BLaER1 (cell line): ENCODE results near the gene DNAJC22.

Source experiments
- H3K27ac ChIP-seq: shearing (Covaris generic); formaldehyde crosslinking; 2 replicates; pipeline ENCODE4 v1.8.1; 2022
- H3K27me3 ChIP-seq: shearing (Covaris generic); formaldehyde crosslinking; 2 replicates; pipeline ENCODE4 v1.8.1; 2022
- H3K36me3 ChIP-seq: shearing (Covaris generic); formaldehyde crosslinking; 2 replicates; pipeline ENCODE4 v1.8.1; 2022
- H3K4me1 ChIP-seq: shearing (Covaris generic); formaldehyde crosslinking; 2 replicates; pipeline ENCODE4 v1.8.1; 2022
- H3K4me2 ChIP-seq: shearing (Covaris generic); formaldehyde crosslinking; 2 replicates; pipeline ENCODE4 v1.8.1; 2022
- H3K4me3 ChIP-seq: shearing (Covaris generic); formaldehyde crosslinking; 2 replicates; pipeline ENCODE4 v1.8.1; 2022
- H3K9ac ChIP-seq: shearing (Covaris generic); formaldehyde crosslinking; 2 replicates; pipeline ENCODE4 v1.8.1; 2022
- H3K9me3 ChIP-seq: shearing (Covaris generic); formaldehyde crosslinking; 2 replicates; pipeline ENCODE4 v1.8.1; 2022
- H4K20me1 ChIP-seq: shearing (Covaris generic); formaldehyde crosslinking; 2 replicates; pipeline ENCODE4 v1.8.1; 2022
- Cebpa-rat ChIP-seq: shearing (Covaris generic); IDR thresholded peaks from 2 replicates; pipeline ENCODE4 v1.8.1; 2022

DNAJC22 gene

DNA sequence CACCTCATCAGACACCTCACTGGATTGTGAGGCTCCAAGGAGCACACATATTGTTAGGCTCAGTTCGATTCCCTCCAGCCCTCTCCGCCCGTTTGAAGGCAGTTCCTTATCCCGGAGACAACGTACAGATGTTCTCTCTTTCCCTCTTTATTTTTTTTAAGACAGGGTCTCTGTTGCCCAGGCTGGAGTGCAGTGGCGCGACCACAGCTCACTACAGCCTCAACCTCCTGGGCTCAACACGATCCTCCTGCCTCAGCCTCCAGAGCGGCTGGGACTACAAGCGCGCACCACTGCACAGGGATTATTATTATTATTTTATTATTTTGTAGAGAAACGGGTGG lies 24.4 kb upstream of the DNAJC22 start:
- Histone ChIP-seq H3K27me3 (no peaks in the 10 kb centered on the region), H3K27ac (peak overlapping the region; percentile 81), H3K9ac (peak overlapping the region; percentile 84), H3K4me1 (peaks cover 25% of the 10 kb centered on the region), H3K4me2 (peak overlapping the region; percentile 74), H4K20me1 (no peaks in the 10 kb centered on the region), H3K9me3 (no peaks in the 10 kb centered on the region), H3K36me3 (peaks cover 30% of the 10 kb centered on the region), H3K4me3 (peak overlapping the region; percentile 84)
- TF ChIP-seq Cebpa-rat = no peak

DNA sequence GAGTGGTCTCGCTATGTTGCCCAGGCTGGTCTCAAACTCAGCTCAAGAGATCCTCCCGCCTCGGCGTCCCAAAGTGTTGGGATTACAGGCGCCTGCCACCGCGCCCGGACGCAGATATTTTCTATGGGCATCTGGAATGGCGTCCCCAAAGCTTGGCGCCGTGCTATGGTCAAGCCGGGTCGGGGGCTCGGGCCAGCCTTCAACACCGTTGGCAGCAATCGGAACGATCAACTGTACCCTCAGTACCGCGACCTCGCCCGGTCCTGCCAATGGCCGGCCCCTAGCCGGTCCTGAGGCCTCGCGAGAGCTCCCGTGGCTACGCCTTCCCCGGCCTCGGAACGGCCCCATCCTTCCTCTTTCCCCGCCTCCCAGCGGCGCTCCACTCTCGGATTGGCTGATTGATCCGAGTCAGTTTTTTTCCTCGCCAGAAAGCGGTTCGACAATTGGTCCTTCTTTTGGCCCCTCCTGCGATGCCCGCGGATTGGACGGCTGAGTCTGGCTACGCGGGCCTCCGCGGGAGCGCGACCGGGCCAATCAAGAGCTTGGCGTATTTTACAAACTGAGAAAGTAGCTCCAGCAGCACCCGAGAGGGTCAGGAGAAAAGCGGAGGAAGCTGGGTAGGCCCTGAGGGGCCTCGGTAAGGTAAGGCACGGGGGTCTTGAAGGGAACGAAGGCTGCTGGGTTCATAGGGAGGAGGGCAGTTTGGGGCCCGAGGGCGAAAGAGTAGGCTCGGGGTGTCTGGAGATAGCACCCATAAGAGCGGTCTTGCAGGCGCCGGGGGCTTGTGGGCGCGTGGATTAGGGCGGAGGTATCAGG lies 23.8 kb upstream of the DNAJC22 start, which contains the start of gene TROAP:
Gene TROAP (plus strand): TSS at position 548 of the 816 bp plus-strand sequence. CDS start 354 bp downstream, outside the sequence.
- H3K27ac ChIP-seq = peak within 1 kb of the TSS; percentile 89

DNA sequence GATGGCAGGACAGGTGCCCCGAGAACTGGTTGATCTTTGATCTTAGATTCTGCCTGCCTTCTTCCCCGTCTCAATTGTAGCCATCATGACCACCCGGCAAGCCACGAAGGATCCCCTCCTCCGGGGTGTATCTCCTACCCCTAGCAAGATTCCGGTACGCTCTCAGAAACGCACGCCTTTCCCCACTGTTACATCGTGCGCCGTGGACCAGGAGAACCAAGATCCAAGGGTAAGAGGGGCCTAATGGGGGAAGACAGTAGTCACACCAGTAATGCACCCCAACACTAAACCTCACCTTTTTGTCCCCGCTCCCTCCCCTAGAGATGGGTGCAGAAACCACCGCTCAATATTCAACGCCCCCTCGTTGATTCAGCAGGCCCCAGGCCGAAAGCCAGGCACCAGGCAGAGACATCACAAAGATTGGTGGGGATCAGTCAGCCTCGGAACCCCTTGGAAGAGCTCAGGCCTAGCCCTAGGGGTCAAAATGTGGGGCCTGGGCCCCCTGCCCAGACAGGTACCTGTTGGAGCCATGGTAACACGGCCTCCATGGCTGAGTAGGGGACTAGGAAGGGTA lies 23.1 kb upstream of the DNAJC22 start:
- Histone ChIP-seq H3K27me3 (no peaks in the 10 kb centered on the region), H3K4me3 (peak overlapping the region; percentile 84), H3K9ac (peak overlapping the region; percentile 92), H3K27ac (peak overlapping the region; percentile 89), H3K4me2 (peak overlapping the region; percentile 99), H3K9me3 (no peaks in the 10 kb centered on the region), H4K20me1 (no peaks in the 10 kb centered on the region), H3K4me1 (peaks cover 25% of the 10 kb centered on the region), H3K36me3 (peaks cover 42% of the 10 kb centered on the region)
- TF ChIP-seq Cebpa-rat = no peak

More for the DNA sequence above, 23.8 kb upstream of the DNAJC22 start, which contains the start of gene TROAP:
- Histone ChIP-seq H3K36me3 (peaks cover 35% of the 10 kb centered on the region), H4K20me1 (no peaks in the 10 kb centered on the region), H3K4me1 (peaks cover 25% of the 10 kb centered on the region), H3K27me3 (no peaks in the 10 kb centered on the region), H3K9me3 (no peaks in the 10 kb centered on the region), H3K9ac (peak within 1 kb of the TSS; percentile 92), H3K4me2 (peak within 1 kb of the TSS; percentile 99), H3K4me3 (peak within 1 kb of the TSS; percentile 84)
- TF ChIP-seq Cebpa-rat = no peak

DNA sequence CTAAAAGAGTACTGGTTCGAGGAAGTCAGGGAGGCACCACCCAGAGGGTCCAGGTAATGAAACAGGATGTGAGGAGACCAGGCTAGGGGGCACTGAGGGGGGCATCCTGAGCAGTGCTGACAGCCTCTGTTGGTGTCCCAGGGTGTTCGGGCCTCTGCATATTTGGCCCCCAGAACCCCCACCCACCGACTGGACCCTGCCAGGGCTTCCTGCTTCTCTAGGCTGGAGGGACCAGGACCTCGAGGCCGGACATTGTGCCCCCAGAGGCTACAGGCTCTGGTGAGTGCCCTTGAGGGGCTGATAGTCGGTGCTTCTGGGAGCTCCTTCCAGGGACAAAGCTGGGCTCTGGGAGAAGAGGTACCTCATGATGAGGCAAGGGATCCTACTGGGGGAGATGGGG lies 21.1 kb upstream of the DNAJC22 start:
- Histone ChIP-seq H3K4me1 (peaks cover 25% of the 10 kb centered on the region), H3K4me2 (no peak overlapping the region), H4K20me1 (peaks cover 8% of the 10 kb centered on the region), H3K27ac (no peak overlapping the region), H3K27me3 (peaks cover 6% of the 10 kb centered on the region), H3K9ac (0 out of 2 replicates have a peak overlapping the region, but pooled peaks have one; percentile 8), H3K4me3 (no peak overlapping the region), H3K9me3 (no peaks in the 10 kb centered on the region), H3K36me3 (peaks cover 62% of the 10 kb centered on the region)
- no peak for TF ChIP-seq Cebpa-rat

DNA sequence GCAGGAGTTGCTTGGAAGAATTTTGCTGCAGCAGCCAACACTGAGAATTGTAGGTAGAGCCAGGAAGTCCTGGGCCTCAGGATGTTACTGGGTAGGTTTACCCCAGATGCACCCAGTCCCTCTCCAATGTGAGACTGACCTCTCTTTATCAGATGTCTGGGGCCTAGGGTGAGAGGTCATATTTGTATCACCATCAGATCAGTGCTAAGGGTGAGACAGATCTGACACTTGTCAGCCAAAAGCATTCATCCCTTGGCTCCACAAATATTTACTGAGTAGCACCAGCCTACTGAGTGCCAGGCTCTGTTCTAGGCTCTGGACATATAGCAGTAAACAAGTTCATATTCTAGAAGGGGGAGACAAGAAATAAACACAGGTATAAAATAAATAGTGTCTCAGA lies 19.3 kb upstream of the DNAJC22 start:
- Histone ChIP-seq H3K27me3 (peaks cover 24% of the 10 kb centered on the region), H3K9me3 (no peaks in the 10 kb centered on the region), H3K4me3 (no peak overlapping the region), H4K20me1 (peaks cover 25% of the 10 kb centered on the region), H3K4me1 (peaks cover 17% of the 10 kb centered on the region), H3K27ac (no peak overlapping the region), H3K36me3 (peaks cover 71% of the 10 kb centered on the region), H3K4me2 (no peak overlapping the region), H3K9ac (no peak overlapping the region)
- no peak for TF ChIP-seq Cebpa-rat

DNA sequence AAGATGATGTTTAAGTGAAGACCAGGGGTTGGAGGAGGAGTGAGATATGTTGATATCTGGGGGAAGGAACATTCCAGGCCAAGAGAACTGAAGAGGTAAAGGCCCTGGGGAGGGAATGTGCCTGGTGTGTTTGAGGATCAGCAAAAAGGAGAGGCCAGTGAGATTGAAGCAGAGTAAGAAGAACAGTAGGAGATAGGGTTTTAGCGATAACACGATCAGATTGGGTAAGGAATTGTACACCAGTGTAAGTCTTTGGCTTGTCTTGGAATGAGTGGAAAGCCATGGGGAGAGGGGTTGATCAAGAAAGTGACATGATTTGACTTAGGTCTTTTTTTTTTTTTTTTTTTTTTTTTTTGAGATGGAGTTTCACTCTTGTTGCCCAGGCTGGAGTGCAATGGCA lies 18.8 kb upstream of the DNAJC22 start:
- Histone ChIP-seq H3K36me3 (peaks cover 71% of the 10 kb centered on the region), H3K9ac (no peak overlapping the region), H3K4me2 (no peak overlapping the region), H3K4me3 (no peak overlapping the region), H3K9me3 (no peaks in the 10 kb centered on the region), H4K20me1 (peaks cover 30% of the 10 kb centered on the region), H3K27ac (no peak overlapping the region), H3K4me1 (peaks cover 15% of the 10 kb centered on the region), H3K27me3 (peaks cover 29% of the 10 kb centered on the region)
- no peak for TF ChIP-seq Cebpa-rat

DNA sequence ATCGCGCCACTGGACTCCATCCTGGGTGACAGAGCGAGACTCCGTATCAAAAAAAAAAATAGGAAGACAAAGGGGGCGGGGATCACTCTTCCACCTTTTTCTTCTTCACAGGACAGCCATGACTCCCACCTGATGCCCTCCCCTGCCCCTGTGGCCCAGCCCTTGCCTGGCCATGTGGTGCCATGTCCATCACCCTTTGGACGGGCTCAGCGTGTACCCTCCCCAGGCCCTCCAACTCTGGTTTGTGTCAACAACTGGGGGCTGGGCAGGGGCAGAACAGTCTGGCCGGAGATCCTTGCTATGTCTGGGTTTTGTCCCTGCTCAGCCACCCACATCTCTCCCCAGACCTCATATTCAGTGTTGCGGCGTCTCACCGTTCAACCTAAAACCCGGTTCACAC lies 17.9 kb upstream of the DNAJC22 start:
- peaks cover 38% of the 10 kb centered on the region for H3K27me3 ChIP-seq
- no peak overlapping the region for H3K4me3 ChIP-seq
- H3K9me3 ChIP-seq = no peaks in the 10 kb centered on the region
- H3K4me1 ChIP-seq = peaks cover 10% of the 10 kb centered on the region
- peaks cover 39% of the 10 kb centered on the region for H4K20me1 ChIP-seq
- H3K36me3 ChIP-seq = peaks cover 71% of the 10 kb centered on the region
- no peak overlapping the region for H3K27ac ChIP-seq
- H3K9ac ChIP-seq = no peak overlapping the region
- H3K4me2 ChIP-seq = no peak overlapping the region
- TF ChIP-seq Cebpa-rat = no peak

DNA sequence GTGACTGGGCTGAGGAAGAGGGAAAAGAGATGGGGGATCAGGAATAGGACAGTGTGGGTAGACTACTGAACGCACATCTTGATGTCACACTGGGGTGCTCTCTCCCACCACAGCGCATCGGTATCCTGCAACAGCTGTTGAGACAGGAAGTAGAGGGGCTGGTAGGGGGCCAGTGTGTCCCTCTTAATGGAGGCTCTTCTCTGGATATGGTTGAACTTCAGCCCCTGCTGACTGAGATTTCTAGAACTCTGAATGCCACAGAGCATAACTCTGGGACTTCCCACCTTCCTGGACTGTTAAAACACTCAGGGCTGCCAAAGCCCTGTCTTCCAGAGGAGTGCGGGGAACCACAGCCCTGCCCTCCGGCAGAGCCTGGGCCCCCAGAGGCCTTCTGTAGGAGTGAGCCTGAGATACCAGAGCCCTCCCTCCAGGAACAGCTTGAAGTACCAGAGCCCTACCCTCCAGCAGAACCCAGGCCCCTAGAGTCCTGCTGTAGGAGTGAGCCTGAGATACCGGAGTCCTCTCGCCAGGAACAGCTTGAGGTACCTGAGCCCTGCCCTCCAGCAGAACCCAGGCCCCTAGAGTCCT lies 16.6 kb upstream of the DNAJC22 start:
- peaks cover 51% of the 10 kb centered on the region for H3K27me3 ChIP-seq
- TF ChIP-seq Cebpa-rat = no peak
- no peak overlapping the region for H3K4me2 ChIP-seq
- no peak overlapping the region for H3K4me3 ChIP-seq
- H4K20me1 ChIP-seq = peaks cover 52% of the 10 kb centered on the region
- 0 out of 2 replicates have a peak overlapping the region, but pooled peaks have one; percentile 4 for H3K9ac ChIP-seq
- H3K36me3 ChIP-seq = peaks cover 64% of the 10 kb centered on the region
- no peaks in the 10 kb centered on the region for H3K4me1 ChIP-seq
- no peak overlapping the region for H3K27ac ChIP-seq
- H3K9me3 ChIP-seq = no peaks in the 10 kb centered on the region

DNA sequence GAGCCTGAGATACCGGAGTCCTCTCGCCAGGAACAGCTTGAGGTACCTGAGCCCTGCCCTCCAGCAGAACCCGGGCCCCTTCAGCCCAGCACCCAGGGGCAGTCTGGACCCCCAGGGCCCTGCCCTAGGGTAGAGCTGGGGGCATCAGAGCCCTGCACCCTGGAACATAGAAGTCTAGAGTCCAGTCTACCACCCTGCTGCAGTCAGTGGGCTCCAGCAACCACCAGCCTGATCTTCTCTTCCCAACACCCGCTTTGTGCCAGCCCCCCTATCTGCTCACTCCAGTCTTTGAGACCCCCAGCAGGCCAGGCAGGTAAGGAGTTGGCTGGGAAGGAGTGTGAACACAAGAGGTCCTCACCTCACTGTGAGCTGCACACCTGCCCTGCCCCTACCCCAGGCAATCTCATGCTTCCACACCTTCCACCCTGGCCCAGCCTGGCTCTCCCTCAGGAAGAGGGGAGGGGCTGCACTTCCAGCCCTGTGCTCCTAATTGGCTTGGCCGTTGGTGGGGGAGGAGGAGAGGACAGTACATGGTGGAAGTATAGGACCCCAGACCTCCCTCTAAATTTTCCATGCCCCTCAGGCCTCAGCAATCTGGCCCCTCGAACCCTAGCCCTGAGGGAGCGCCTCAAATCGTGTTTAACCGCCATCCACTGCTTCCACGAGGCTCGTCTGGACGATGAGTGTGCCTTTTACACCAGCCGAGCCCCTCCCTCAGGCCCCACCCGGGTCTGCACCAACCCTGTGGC lies 15.9 kb upstream of the DNAJC22 start:
- no peak overlapping the region for H3K9ac ChIP-seq
- H3K27me3 ChIP-seq = peaks cover 58% of the 10 kb centered on the region
- H3K36me3 ChIP-seq = peaks cover 57% of the 10 kb centered on the region
- H4K20me1 ChIP-seq = peaks cover 59% of the 10 kb centered on the region
- no peak overlapping the region for H3K4me2 ChIP-seq
- no peaks in the 10 kb centered on the region for H3K9me3 ChIP-seq
- H3K27ac ChIP-seq = no peak overlapping the region
- no peaks in the 10 kb centered on the region for H3K4me1 ChIP-seq
- no peak overlapping the region for H3K4me3 ChIP-seq
- TF ChIP-seq Cebpa-rat = no peak
